Left kidney (tissue), 2 donors: ENCODE measurements around the gene EME1. TPM values are rescaled to one million over a fixed set of nuclear protein-coding genes. Genes with fewer than 3 reads are reported as not detected.
"Not testable (repeated sequence)": the region's sequence is repeated elsewhere in the genome, so short reads cannot be mapped to it uniquely, and the experiment has no call there.

Experiments used
- DNase-seq: peaks from one replicate; pipeline ENCODE4 v3.0.0-alpha.2; 2013
- polyA plus RNA-seq: library from polyadenylated mRNA; unstranded; fragments of 120-200 nt; gene quantifications from one replicate; pipeline ENCODE4 v1.2.1, GENCODE V29; 2013; ENCODE audit not compliant: insufficient read length

Gene EME1
- polyA plus RNA-seq, 1 donor: 14.0 TPM

DNA sequence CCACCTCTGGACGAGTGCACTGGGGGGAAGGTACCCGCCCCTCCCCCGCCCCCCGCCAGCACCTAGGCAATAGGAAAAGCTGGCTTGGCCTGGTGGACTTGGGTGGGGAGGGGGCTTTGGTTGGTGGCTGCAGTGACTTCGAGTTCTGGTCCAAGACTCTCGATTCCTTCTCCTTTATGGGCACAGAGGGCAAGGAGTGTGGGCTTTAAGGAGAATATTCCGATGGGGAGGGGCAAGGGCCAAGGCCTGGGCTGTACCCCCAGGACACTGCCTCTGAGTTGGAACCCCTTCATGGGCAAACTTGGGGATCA, 53.4 kb downstream of the EME1 start:
- no peak for DNase-seq

DNA sequence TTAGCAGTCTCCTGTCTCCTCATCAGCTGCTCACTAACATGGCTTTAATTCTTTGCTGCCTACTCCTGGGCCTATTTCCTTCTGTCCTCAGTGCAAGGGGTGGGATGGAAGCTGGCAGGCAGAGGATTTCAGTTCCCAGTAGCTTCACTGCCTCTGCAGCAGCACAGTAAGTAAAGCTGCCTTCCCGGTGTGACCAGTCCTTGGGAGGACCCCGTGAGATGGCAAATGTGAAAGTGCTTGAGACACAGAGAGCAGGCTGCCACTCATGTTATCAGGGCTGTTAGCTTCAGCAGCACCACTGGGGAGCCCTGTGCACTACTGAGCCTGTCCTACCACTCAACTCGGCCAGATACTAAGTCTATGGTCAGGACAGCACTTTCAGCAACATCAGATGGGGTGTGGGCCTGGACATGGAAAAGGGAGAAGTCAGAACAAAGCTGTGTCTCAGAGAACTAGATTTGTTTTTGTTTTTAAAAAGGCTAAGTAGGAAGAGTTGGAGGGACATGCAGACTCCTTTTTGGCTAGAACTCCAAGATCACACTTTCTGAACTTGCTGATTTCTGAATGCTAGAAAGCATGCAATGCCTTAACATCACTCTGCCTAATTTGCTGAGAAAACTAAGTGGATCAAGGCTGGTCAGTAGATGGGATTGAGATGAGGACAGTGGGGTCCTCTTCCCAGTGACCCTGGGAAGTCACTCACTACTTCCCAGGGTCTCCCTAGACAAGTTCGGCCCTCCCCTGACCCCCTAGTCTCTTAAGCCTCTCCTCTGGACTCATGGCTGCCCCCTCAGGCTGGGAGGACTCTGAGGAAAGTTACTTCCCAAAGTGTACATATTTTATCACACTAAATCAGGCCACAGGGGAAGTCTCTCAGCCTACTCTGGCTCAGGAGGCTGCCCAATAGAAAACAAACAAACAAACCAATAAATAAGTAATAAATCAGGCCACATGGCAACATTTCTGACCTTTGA, 54.1 kb downstream of the EME1 start:
- no peak for DNase-seq

DNA sequence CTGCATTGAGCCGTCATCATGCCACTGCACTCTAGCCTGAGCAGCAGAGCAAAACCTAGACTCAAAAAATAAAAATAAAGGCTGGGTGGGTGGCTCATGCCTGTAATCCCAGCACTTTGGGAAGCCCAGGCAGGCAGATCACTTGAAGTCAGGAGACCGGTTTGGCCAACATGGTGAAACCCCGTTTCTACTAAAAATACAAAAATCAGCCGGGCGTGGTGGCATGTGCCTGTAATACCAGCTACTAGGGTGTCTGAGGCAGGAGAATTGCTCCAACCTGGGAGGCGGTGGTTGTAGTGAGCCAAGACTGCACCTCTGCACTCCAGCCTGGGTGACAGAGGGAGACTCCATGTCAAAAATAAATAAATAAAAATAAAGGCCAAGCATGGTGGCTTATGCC, 55.1 kb downstream of the EME1 start:
- DNase-seq: not testable (repeated sequence)

DNA sequence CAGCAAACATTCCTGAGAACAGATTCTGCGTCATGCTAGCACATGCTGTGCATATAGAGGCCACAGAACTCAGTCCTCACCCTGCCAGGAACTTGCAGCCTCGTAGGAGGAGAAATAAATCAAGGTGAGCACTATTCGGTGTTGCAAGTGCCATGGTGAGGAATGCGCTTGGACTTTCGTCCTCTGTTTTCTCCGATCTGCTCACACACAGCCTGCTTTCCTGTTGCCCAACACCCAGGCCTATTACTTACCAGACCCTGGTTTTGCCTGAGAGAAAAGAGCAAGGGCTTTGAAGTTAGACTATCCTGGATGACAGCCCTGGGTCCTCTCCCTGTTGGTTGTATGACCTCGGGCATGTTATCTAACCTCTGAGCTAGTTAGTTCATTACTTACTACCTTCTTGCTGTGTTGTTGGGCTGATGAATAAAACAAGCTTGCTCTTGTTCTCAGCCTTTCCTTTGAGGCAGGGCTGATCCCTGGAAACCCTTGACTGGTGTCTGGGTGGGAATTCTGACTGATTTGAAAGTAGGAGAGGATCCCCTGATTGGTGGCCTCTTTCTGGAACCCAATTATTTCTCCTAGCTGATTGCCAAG, 55.9 kb downstream of the EME1 start:
- DNase-seq: no peak

DNA sequence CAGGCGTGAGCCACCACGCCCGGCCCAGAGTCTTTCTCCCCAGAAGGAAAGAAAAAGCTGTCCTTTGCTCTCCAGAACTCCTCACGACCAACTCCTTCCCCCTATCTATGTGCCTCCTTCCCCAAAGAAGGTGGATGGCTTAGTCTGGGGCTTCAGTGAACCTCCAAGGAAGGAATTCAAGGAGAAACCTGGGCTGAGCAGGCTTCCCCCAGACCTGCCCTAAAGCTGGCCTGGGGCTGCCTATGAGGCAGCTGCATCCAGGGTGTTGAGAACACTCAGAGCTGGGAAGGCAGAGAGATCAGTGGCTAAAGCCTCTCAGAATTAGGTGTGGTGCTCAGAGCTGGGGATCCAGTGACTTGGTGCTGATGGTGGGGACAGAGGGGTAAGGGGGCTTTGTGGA, 56.8 kb downstream of the EME1 start:
- DNase-seq: no peak

Other genes with a start within 250 kb of the EME1 start
- 16.1 TPM for gene SAMD14, start 243.1 kb upstream of the EME1 start, polyA plus RNA-seq
- gene PPP1R9B, start 222.6 kb upstream of the EME1 start, polyA plus RNA-seq: 45.1 TPM
- gene SGCA, start 207.2 kb upstream of the EME1 start, polyA plus RNA-seq: 0.80 TPM
- gene COL1A1, start 171.6 kb upstream of the EME1 start, polyA plus RNA-seq: 397 TPM
- gene TMEM92, start 98.8 kb upstream of the EME1 start, polyA plus RNA-seq: 2.2 TPM
- gene XYLT2, start 27.1 kb upstream of the EME1 start, polyA plus RNA-seq: 19.5 TPM
- 68.6 TPM for gene MRPL27, start within 50 bp of the EME1 start, polyA plus RNA-seq
- gene LRRC59, start 24.3 kb downstream of the EME1 start, polyA plus RNA-seq: 60.3 TPM
- 122 TPM for gene ACSF2, start 53.0 kb downstream of the EME1 start, polyA plus RNA-seq
- 4.0 TPM for gene CHAD, start 95.7 kb downstream of the EME1 start, polyA plus RNA-seq
- 57.6 TPM for gene RSAD1, start 105.6 kb downstream of the EME1 start, polyA plus RNA-seq
- 3.0 TPM for gene MYCBPAP, start 135.2 kb downstream of the EME1 start, polyA plus RNA-seq
- 9.5 TPM for gene EPN3, start 159.5 kb downstream of the EME1 start, polyA plus RNA-seq
- 34.9 TPM for gene SPATA20, start 173.9 kb downstream of the EME1 start, polyA plus RNA-seq
- 7.9 TPM for gene CACNA1G, start 187.5 kb downstream of the EME1 start, polyA plus RNA-seq